ENCODE data around the gene CEBPA. TPM values are rescaled to one million over a fixed set of nuclear protein-coding genes. Genes with fewer than 3 reads are reported as not detected.

Gene CEBPA
- total RNA-seq, 2 experiments from 2014 or later: 0.23 TPM; not detected in 1

DNA sequence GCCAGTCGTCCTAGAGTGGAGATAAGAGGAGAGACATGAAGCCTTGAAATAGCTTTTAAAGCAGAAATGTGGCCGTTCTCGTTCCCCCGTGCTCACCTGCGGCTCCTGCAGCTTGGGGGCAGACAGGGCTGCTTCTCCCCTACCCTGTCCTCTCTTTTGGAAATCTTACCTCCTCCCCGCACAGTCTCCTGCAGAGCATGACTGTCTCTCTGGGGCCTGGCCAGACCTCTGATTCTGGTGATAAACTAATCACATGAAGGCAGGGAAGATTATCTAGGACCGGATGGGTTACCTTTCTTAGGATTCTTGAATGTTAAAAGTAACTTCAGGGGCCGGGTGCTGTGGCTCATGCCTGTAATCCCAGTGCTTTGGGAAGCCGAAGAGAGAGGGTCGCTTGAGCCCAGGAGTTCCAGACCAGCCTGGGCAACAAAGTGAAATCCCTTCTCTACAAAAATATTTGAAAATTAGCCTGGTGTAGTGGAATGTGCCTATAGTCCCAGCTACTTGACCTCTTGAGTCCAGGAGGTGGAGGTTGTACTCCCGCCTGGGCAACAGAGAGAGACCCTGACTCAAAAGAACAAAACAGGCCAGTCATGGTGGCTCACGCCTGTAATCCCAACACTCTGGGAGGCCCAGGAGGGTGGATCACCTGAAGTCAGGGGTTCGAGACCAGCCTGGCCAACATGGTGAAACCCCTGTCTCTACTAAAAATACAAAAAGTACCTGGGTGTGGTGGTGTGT is 8.1 kb downstream of the CEBPA start:
- Mint-ChIP-seq H3K27me3 (peaks cover 30% of the 10 kb centered on the region), H3K27ac (no peak overlapping the region), H3K9me3 (ENCODE audit: low read depth) (peaks cover under 1% of the 10 kb centered on the region), H3K36me3 (no peaks in the 10 kb centered on the region), H3K4me3 (no peak overlapping the region), H3K4me1 (no peaks in the 10 kb centered on the region)
- ATAC-seq: no peak
- DNase-seq: no peak
- CTCF ChIA-PET: no interaction called here

DNA sequence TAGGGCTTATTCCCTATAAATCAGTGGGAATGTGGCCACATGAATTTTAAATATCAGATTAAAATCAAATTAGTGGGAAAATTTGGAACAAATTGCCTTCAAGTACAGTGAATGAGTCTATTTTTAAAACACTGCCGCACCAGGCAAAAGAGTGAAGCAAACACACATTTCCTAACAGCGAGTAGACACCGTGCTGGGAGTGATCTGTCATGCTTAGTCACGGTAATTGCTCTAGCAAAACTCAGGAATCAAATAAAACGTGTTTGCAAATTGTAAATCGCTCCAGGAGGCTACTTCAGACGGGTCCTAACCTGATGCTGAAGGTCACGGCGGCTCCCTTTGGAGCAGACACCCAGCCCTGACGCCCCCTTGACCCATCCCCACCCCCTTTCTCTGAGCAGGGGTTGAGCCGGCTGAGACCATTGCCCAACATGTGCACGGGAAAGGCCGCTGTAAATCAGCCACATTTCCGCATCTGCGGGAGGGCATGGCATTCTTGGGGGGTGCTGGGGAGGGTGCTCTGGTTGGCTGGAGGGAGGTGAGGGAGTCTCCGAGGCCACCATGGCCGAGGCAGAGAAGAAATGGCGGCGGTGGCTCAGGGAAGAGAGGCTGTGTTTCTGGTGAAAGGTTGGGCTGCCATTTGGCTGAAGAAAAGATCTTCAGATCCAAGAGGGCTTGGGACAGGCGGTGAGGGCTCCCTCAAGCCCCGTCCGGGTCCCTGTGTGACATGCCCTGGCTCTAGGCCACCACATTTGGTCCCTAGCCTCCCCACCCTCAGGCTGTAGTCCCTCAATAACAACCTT is 8.9 kb downstream of the CEBPA start:
- no peak for DNase-seq
- H3K27me3 Mint-ChIP-seq: peaks cover 31% of the 10 kb centered on the region
- H3K27ac Mint-ChIP-seq: no peak overlapping the region
- CTCF ChIA-PET: no interaction called here
- H3K36me3 Mint-ChIP-seq: no peaks in the 10 kb centered on the region
- ATAC-seq: no peak
- H3K9me3 Mint-ChIP-seq (ENCODE audit: low read depth): peaks cover 5% of the 10 kb centered on the region
- H3K4me3 Mint-ChIP-seq: no peak overlapping the region
- H3K4me1 Mint-ChIP-seq: no peaks in the 10 kb centered on the region

DNA sequence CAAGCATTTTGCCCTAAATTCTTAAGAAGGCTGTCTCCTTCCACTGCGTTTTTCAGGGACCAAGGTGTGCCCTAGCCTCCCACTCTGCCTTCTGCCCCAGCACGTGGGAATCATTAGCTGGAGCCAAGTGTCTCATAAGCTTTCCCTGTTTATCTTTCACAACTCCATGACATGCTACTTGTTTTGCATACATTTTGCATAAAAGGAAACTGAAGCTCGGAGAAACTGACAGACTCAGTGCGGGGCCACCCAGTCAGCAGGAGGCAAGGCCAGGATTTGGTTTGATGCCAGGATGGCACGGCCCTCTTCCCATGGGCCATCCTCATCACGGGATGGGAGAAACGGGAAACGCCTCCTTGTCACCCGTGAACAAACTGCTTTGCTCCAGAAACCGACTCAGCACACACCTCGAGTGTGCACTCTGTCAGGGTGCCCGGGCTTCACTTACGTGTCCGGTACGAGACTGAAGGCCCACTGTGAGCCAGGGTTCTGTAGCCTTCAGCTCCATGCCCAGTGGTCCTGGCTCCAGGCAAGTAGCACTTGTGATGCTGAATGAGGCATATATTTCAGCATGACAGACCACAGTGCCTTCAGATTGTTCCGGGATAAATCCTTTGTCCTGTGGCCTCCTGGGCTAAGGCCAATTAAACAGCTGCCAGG is 9.6 kb downstream of the CEBPA start:
- Mint-ChIP-seq H3K4me3 (no peak overlapping the region), H3K27me3 (peaks cover 38% of the 10 kb centered on the region), H3K36me3 (peaks cover 3% of the 10 kb centered on the region), H3K4me1 (peaks cover 4% of the 10 kb centered on the region), H3K9me3 (ENCODE audit: low read depth) (peaks cover 9% of the 10 kb centered on the region), H3K27ac (no peak overlapping the region)
- CTCF ChIA-PET: no interaction called here
- no peak for DNase-seq
- ATAC-seq: no peak

DNA sequence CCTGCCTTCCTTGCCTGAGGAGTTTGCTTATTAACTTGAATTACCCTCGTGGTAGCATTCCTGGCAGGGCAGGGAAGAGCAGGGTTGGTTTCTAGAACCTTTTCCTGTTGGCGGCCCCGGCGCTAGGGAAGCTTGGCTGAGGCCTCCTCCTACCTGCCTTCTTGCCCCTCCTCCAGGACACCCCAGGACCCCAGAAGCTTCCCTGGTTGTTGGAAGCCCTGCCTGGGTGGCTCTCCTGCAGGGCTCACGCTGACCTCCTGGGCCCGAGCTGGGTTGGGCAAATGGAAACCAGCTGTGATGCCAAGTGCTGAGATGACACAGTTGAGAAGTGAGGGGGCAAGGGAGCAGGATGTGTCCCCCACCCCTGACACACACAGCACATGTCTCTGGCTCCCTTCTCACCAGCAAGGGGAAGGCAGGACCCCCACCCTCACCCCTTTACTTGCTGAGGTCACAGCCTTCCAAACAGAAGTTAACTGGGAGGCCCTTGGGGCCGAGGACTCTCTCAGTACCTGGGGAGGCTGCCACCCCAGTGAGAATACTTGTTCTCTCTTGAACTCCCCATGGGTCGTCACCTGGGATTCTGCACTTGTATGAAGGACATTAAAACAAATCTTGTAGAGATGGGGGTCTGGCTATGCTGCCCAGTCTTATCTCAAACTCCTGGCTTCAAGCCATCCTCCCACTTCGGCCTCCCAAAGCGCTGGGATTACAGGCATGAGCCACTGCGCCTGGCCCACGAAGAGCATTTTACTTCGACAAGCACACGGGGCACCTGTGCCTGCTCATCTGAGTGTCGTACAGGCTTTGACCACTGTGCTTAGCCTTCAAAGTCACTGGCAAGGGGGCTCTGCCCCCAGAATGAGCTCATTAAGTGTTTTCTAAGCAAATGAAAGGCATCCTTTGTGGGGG is 10.5 kb downstream of the CEBPA start:
- ATAC-seq (no peak), DNase-seq (no peak)
- H3K4me1 Mint-ChIP-seq: peaks cover 12% of the 10 kb centered on the region
- peaks cover 3% of the 10 kb centered on the region for H3K36me3 Mint-ChIP-seq
- H3K4me3 Mint-ChIP-seq: no peak overlapping the region
- CTCF ChIA-PET: no interaction called here
- H3K9me3 Mint-ChIP-seq (ENCODE audit: low read depth): peaks cover 9% of the 10 kb centered on the region
- H3K27me3 Mint-ChIP-seq: peaks cover 39% of the 10 kb centered on the region
- no peak overlapping the region for H3K27ac Mint-ChIP-seq

DNA sequence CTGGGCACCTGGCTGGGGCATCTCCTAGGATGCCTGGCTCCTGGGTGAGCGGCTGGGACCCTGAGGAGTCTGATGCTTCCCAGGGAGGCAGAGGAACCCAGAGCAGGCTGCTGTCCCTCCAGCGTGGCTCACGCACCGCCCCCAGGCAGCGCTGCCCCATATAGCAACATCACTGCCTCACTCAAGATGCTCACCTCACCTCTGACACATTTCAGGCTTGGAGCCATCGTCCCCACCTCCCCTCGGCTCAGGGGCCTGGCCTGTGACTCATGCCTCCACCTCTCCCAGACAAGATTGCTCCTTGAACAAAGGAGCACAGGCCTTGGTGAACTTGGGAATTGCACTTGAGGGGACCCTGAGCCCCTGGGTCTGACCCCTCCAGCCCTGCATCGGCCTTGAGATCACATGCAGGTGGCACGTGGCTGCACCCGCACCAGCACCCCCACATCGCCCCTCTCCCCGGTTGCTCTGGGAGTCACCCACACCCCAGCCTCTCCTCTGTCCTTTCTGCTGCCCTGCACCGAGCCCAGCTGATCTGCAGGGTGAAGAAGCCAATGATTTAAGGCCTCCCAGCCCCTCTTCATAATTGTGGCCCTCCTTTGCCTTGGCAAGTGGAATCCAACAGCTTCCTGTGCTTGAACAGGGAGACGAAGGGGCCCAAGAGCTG is 11.2 kb downstream of the CEBPA start:
- CTCF ChIA-PET: no interaction called here
- peaks cover 3% of the 10 kb centered on the region for H3K36me3 Mint-ChIP-seq
- H3K4me1 Mint-ChIP-seq: peaks cover 17% of the 10 kb centered on the region

DNA sequence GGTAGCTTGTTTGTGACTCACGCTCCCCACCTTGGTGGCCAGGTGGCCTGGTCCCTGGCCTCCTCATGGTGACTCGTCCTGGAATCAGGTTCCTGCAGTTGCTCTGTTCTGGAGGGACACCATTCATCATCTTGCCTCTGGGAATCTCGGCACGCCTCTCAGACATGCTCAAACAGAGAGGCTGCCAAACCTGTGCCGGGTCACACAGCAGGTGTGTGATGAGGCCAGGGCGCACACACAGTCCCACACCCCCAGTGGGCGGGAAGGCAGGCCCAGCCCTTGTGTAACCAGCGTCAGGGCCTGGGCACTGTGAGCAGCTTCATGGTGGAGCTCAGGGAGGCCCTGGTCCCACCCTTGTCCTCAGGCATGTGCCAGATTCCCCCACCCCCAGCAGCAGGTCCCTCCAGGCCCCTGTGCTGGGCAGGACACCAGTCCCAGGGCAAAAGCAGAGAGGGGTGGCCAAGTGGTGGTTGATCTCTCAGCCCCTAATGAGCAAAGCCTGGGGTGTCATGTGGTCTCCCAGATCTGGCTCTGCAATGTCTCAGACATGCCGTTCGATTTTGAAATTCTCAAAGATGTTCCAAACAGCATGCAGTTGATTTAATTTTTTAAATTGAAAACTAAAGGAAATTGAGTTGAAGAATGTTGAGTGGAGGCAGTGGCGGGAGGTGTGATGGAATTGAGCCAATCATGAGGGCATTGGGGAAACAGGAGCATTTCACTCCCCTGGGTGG is 12.1 kb downstream of the CEBPA start:
- no peak for DNase-seq
- CTCF ChIA-PET: no interaction called here
- Mint-ChIP-seq H3K27ac (no peak overlapping the region), H3K4me1 (peaks cover 20% of the 10 kb centered on the region), H3K4me3 (no peak overlapping the region), H3K36me3 (peaks cover 3% of the 10 kb centered on the region), H3K27me3 (peaks cover 39% of the 10 kb centered on the region), H3K9me3 (ENCODE audit: low read depth) (peaks cover 9% of the 10 kb centered on the region)
- no peak for ATAC-seq

More for the DNA sequence above, 11.2 kb downstream of the CEBPA start:
- no peak for DNase-seq
- Mint-ChIP-seq H3K27me3 (peaks cover 40% of the 10 kb centered on the region), H3K9me3 (ENCODE audit: low read depth) (peaks cover 9% of the 10 kb centered on the region), H3K4me3 (no peak overlapping the region), H3K27ac (no peak overlapping the region)
- ATAC-seq: no peak

DNA sequence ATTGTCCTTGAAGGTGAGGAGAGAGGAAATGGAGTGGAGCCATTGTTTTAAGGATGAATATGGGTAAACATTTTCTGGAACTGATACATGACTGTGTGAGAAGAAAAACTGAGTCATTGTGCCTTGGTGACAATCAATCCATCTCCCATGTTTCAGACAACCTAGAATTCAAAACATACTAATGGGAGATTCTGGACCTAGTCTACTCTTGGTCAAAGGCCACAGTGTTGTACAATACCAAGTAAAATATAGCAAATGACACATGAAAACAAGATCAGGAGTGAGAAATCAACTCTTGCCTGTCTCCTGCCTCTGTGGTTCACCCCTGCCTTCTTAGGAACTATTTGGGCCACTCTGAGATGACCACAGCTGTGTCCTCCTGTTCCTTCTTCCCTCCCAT is 13.1 kb downstream of the CEBPA start:
- Mint-ChIP-seq H3K9me3 (ENCODE audit: low read depth) (peaks cover 9% of the 10 kb centered on the region), H3K4me3 (no peak overlapping the region), H3K4me1 (peaks cover 20% of the 10 kb centered on the region), H3K27me3 (peaks cover 41% of the 10 kb centered on the region), H3K27ac (no peak overlapping the region), H3K36me3 (peaks cover 3% of the 10 kb centered on the region)
- CTCF ChIA-PET: no interaction called here
- no peak for ATAC-seq
- no peak for DNase-seq

DNA sequence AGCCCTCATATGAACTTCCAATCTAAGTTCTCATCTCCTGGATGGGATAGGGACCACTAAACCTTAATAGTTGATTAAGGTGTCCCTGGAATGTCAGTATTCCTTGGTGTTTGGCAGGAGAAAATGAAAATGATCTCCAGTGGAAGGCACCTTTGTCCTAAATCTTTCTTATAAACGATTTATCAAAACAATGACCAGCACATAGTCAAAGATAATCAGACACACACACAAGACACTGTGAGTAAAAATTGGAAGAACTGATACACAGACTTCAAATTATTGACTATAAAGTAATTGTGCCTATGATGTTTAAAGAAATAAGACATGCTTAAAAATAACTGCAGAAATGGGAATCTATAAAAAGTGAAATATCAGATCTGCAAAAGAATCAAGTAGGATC is 13.7 kb downstream of the CEBPA start:
- H3K4me1 Mint-ChIP-seq: peaks cover 20% of the 10 kb centered on the region
- H3K36me3 Mint-ChIP-seq: peaks cover 3% of the 10 kb centered on the region
- H3K27ac Mint-ChIP-seq: no peak overlapping the region
- H3K9me3 Mint-ChIP-seq (ENCODE audit: low read depth): peaks cover 9% of the 10 kb centered on the region
- CTCF ChIA-PET: no interaction called here
- no peak overlapping the region for H3K4me3 Mint-ChIP-seq
- H3K27me3 Mint-ChIP-seq: peaks cover 36% of the 10 kb centered on the region
- DNase-seq (no peak), ATAC-seq (no peak)

DNA sequence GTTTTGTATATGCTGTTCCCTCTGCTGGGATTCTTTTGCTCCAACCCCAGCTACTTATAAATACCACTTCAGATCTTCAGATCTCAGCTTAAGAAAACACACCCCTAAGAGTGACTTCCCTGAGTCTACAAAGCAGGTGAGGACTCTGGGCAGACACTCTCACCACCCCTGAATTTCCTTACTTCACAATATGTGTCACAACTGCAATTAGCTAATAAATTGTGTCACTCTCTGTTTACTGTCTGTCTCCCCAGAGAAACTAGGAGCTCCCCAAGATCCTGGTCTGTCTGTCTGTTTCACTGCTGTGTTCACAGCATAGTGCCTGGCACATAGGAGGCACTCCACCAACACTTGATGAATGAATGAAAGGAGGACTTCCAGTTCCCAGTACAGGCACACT is 14.4 kb downstream of the CEBPA start:
- CTCF ChIA-PET: interaction anchor here (1.2 kb wide), 2 partner anchors 16 to 52 kb away, joined by 3 to 4 read pairs; no protein-coding TSS in a partner anchor
- Mint-ChIP-seq H3K4me3 (no peak overlapping the region), H3K36me3 (peaks cover 3% of the 10 kb centered on the region), H3K27me3 (peaks cover 29% of the 10 kb centered on the region), H3K4me1 (peaks cover 20% of the 10 kb centered on the region), H3K9me3 (ENCODE audit: low read depth) (peaks cover 9% of the 10 kb centered on the region), H3K27ac (no peak overlapping the region)
- ATAC-seq (no peak), DNase-seq (no peak)

DNA sequence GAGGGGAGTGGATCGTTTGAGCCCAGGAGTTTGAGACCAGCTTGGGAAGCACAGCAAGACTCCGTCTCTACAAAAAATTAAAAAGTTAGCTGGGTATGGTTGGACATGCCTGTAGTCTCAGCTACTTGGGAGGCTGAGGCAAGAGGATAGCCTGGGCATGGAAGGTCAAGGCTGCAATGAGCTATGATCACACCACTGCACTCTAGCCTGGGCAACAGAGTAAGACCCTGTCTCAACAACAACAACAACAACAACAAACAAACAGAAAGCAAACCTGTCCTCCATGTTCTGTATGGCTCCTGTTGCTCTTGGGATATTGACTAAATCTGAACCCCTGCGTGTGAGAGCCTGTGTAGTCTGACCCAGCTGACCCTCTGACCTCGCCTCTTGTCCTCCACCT is 14.9 kb downstream of the CEBPA start:
- Mint-ChIP-seq H3K27me3 (peaks cover 28% of the 10 kb centered on the region), H3K4me3 (no peak overlapping the region), H3K9me3 (ENCODE audit: low read depth) (peaks cover 9% of the 10 kb centered on the region), H3K27ac (no peak overlapping the region), H3K36me3 (peaks cover 3% of the 10 kb centered on the region), H3K4me1 (peaks cover 20% of the 10 kb centered on the region)
- ATAC-seq (no peak), DNase-seq (no peak)
- CTCF ChIA-PET: interaction anchor here (1.2 kb wide), 2 partner anchors 16 to 51 kb away, joined by 3 to 4 read pairs; no protein-coding TSS in a partner anchor

DNA sequence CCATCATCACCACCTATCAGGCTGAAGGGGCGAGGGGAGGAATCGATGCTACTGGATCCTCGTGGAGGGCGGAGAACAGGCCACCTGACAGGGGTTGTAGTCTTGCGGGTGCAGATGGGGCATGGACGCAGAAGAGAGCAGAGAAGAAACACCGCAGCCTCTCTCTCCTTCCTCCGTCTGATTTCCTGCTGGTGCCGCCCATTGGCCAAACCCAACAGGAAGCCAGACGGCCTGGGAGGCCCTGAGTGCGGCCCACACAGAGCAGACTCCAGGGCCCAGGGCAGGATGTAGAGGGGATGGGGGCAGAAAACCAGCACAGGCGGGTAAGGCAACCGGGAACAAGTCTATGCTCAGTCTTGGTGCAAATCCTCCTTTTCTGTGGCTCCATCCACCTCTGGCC is 15.4 kb downstream of the CEBPA start:
- ATAC-seq: peak; percentile 76
- CTCF ChIA-PET: interaction anchor here (1.2 kb wide), 1 partner anchor 17 kb away, joined by 3 read pairs; no protein-coding TSS in a partner anchor
- peaks cover 9% of the 10 kb centered on the region for H3K9me3 Mint-ChIP-seq (ENCODE audit: low read depth)
- peak; percentile 56 for DNase-seq
- no peak overlapping the region for H3K27ac Mint-ChIP-seq
- H3K4me1 Mint-ChIP-seq: peaks cover 20% of the 10 kb centered on the region
- peaks cover 3% of the 10 kb centered on the region for H3K36me3 Mint-ChIP-seq
- peaks cover 29% of the 10 kb centered on the region for H3K27me3 Mint-ChIP-seq
- H3K4me3 Mint-ChIP-seq: no peak overlapping the region

DNA sequence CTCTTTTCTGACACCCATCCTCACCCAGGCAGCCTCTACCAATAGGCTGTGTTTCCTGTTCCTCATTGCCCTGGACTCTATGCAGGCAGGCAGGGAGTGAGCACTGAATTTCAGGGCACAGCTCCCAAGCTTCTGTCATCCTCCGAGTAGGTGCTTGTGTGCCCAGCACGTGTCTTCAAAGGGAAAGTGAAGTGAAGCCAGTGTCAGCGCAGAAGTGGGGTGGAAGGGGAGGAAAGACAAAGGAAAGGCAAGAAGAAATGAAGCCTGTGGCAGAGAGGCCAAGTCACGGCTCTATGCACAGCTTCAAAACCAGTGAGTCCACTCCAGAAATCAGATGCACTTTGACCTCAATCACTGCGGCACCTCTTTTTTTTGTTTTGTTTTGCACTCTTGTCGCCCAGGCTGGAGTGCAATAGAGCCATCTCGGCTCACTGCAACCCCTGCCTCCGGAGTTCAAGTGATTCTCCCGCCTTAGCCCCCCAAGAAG is 16.9 kb downstream of the CEBPA start:
- peaks cover 9% of the 10 kb centered on the region for H3K9me3 Mint-ChIP-seq (ENCODE audit: low read depth)
- peaks cover 3% of the 10 kb centered on the region for H3K36me3 Mint-ChIP-seq
- ATAC-seq: no peak
- peaks cover 26% of the 10 kb centered on the region for H3K4me1 Mint-ChIP-seq
- no peak overlapping the region for H3K4me3 Mint-ChIP-seq
- H3K27me3 Mint-ChIP-seq: peaks cover 29% of the 10 kb centered on the region
- no peak for DNase-seq
- CTCF ChIA-PET: no interaction called here
- no peak overlapping the region for H3K27ac Mint-ChIP-seq
